GM19035 (cell line): ENCODE results near the gene CLCN2.

ENCODE experiments used
- ATAC-seq: cut with Tn5 transposase; IDR thresholded peaks from one replicate; pipeline ENCODE4 v1.9.1; 2021; ENCODE audit not compliant: unreplicated experiment

CLCN2 gene

GRCh38 chr3:184381261-184382224, 20.1 kb upstream of the CLCN2 start:
- ATAC-seq: no peak

GRCh38 chr3:184380627-184381260, 19.3 kb upstream of the CLCN2 start:
- no peak for ATAC-seq

- no peak for ATAC-seq
Measured at GRCh38 chr3:184380185-184380626, 18.8 kb upstream of the CLCN2 start.

GRCh38 chr3:184379358-184380184, 18.2 kb upstream of the CLCN2 start, which contains the start of gene CHRD:
CHRD (plus strand) TSS chr3:184380054; CDS start chr3:184380319, 265 bp downstream.
- ATAC-seq: no peak

- no peak for ATAC-seq
Measured at GRCh38 chr3:184378651-184379357, 17.4 kb upstream of the CLCN2 start.

GRCh38 chr3:184377882-184378445, 16.6 kb upstream of the CLCN2 start, which contains the start of gene THPO:
THPO (minus strand) TSS chr3:184378207; CDS start chr3:184376259, 1,948 bp downstream.
- ATAC-seq: no peak

GRCh38 chr3:184377374-184377773, 16.0 kb upstream of the CLCN2 start:
- no peak for ATAC-seq

GRCh38 chr3:184375747-184376461, 14.5 kb upstream of the CLCN2 start:
- ATAC-seq: no peak

- no peak for ATAC-seq
Measured at GRCh38 chr3:184373422-184373821, 12.0 kb upstream of the CLCN2 start.

GRCh38 chr3:184372911-184373310, 11.5 kb upstream of the CLCN2 start:
- no peak for ATAC-seq

- ATAC-seq: no peak
Measured at GRCh38 chr3:184372296-184372821, 11.0 kb upstream of the CLCN2 start.

- no peak for ATAC-seq
Measured at GRCh38 chr3:184371570-184372018, 10.2 kb upstream of the CLCN2 start.

- ATAC-seq: no peak
Measured at GRCh38 chr3:184368586-184369183, 7.3 kb upstream of the CLCN2 start.

GRCh38 chr3:184368116-184368515, 6.7 kb upstream of the CLCN2 start:
- ATAC-seq: no peak

- ATAC-seq: no peak
Measured at GRCh38 chr3:184366619-184367289, 5.3 kb upstream of the CLCN2 start.

GRCh38 chr3:184362668-184363546, 1.5 kb upstream of the CLCN2 start:
- ATAC-seq: peak; percentile 83
